ENCODE data around the gene VPREB3. TPM values are rescaled to one million over a fixed set of nuclear protein-coding genes. Genes with fewer than 3 reads are reported as not detected.

Gene VPREB3
- polyA plus RNA-seq, 1 of the 3 experiments (the other 2 are of a cell fraction), result not detected

- Histone ChIP-seq H3K36me3 (replicated peaks in 1 of 2; ENCODE audit: control insufficient read depth in 1 of 2, insufficient read depth in 2 of 2, low read length in 1 of 2) (peaks cover 0 to 3% of the 10 kb centered on the region in 2 experiments), H3K79me2 (ENCODE audit: insufficient read depth) (no peaks in the 10 kb centered on the region), H2AFZ (ENCODE audit: low read depth) (no peak overlapping the region), H3K9me2 (no peaks in the 10 kb centered on the region), H4K20me1 (ENCODE audit: insufficient read depth) (no peaks in the 10 kb centered on the region), H3K27me3 (ENCODE audit: insufficient read depth) (no peaks in the 10 kb centered on the region), H3F3A (replicated peaks; ENCODE audit: insufficient read depth) (peaks cover 10% of the 10 kb centered on the region), H3K4me2 (no peak overlapping the region), H3K9ac (no peak overlapping the region), H3K4me3 (ENCODE audit: low read depth in 2 of 2, low read length in 1 of 2) (no peak overlapping the region), H3K4me1 (ENCODE audit: control insufficient read depth in 1 of 2, insufficient read depth in 2 of 2, low read depth in 1 of 2, low read length in 1 of 2) (peaks cover 0 to 35% of the 10 kb centered on the region in 2 experiments; a peak in 2 of 4 replicates), H3K27ac (ENCODE audit: low read depth in 2 of 2, low read length in 1 of 2) (no peak overlapping the region), H3K9me3 (no peaks in the 10 kb centered on the region)
- 90% methylated on average over 4 of the region's 11 CpGs for WGBS (ENCODE audit: low lambda C conversion rate)
- CTCF ChIA-PET, result interaction anchor here (0.9 to 2.4 kb wide), 6 partner anchors 8 to 72 kb away, joined by 3 to 13 read pairs (median 4); partner anchors contain the start of genes CHCHD10 and SMARCB1
- POLR2A ChIA-PET, result interaction anchor here (0.6 kb wide), 1 partner anchor 15 kb away, joined by 3 read pairs; no protein-coding TSS in a partner anchor
- no peak for DNase-seq
- TF ChIP-seq ZBTB33 (IDR thresholded peaks at IDR 0.05; ENCODE audit: borderline replicate concordance, low read depth) (no peak), CHD2 (IDR thresholded peaks at IDR 0.05; ENCODE audit: low read length, partially characterized antibody) (no peak), TEAD4 (IDR thresholded peaks at IDR 0.05; ENCODE audit: borderline replicate concordance, insufficient read depth) (no peak), SMC3 (IDR thresholded peaks at IDR 0.05; ENCODE audit: low read depth, low read length) (no peak), REST (IDR thresholded peaks at IDR 0.05; ENCODE audit: low read depth, low read length) (no peak), YY1 (IDR thresholded peaks at IDR 0.05; ENCODE audit: low read depth) (no peak), CTCF (IDR thresholded peaks at IDR 0.05) (no peak), MXI1 (IDR thresholded peaks at IDR 0.05; ENCODE audit: low read depth, low read length) (no peak), POLR2AphosphoS5 (IDR thresholded peaks at IDR 0.05; ENCODE audit: low read depth, low read length) (no peak)
Observed at GRCh38 chr22:23777776-23778576, 23.8 kb upstream of the VPREB3 start.
